ENCODE data around the gene NALCN.

DNA sequence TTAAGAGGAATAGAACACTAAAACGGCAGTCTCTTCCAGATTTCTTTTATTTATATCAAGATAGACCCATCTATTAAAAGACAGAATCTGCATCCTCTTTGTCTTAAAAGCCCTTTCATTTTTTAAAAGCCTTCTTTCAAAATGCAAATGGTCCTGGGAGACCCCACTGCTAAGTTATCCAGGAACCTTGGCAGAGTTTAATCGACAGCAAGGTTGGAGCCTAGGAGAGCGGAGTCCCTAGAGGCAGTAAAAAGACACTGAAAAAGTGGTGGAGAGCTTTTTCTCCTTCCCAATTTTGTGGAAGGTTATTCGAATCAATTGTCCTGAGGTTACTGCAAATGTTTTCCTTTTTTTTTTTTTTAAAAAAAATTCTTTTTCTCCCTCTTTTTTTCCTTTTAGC lies 294.7 kb downstream of the NALCN start:
- TF ChIP-seq, protein P1, sequence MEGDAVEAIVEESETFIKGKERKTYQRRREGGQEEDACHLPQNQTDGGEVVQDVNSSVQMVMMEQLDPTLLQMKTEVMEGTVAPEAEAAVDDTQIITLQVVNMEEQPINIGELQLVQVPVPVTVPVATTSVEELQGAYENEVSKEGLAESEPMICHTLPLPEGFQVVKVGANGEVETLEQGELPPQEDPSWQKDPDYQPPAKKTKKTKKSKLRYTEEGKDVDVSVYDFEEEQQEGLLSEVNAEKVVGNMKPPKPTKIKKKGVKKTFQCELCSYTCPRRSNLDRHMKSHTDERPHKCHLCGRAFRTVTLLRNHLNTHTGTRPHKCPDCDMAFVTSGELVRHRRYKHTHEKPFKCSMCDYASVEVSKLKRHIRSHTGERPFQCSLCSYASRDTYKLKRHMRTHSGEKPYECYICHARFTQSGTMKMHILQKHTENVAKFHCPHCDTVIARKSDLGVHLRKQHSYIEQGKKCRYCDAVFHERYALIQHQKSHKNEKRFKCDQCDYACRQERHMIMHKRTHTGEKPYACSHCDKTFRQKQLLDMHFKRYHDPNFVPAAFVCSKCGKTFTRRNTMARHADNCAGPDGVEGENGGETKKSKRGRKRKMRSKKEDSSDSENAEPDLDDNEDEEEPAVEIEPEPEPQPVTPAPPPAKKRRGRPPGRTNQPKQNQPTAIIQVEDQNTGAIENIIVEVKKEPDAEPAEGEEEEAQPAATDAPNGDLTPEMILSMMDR (IDR thresholded peaks at IDR 0.05) = no peak
- no peak for TF ChIP-seq POLR2A (IDR thresholded peaks at IDR 0.05)
- TF ChIP-seq POLR2AphosphoS5 (IDR thresholded peaks at IDR 0.05) = no peak
